H1 (cell line): ENCODE measurements around the gene CRTC1. TPM values are rescaled to one million over a fixed set of nuclear protein-coding genes. Genes with fewer than 3 reads are reported as not detected.

Source experiments
- ATF3 ChIP-seq: IDR thresholded peaks from 2 replicates; pipeline ENCODE4 v1.6.1; 2011; ENCODE audit warnings: low read depth, mild to moderate bottlenecking, low read length; ENCODE audit not compliant: insufficient read depth
- BACH1 ChIP-seq: IDR thresholded peaks from 2 replicates; pipeline ENCODE4 v1.6.1; 2012; ENCODE audit warnings: low read length, improper control_type of control experiment
- RAD21 ChIP-seq, 2 experiments: IDR thresholded peaks in 1 of 2; conservative IDR thresholded peaks in 1 of 2; 2 replicates each; pipeline ENCODE4 v1.6.1; 2011; ENCODE audit warnings: low read depth in 2 of 2, low read length in 2 of 2, improper control_type of control experiment in 1 of 2, inconsistent platforms in 1 of 2, mild to moderate bottlenecking in 1 of 2, moderate library complexity in 1 of 2
- SUZ12 ChIP-seq: fragments of 200-600 bp; sonication (generic); IDR thresholded peaks from 2 replicates; pipeline ENCODE4 v1.6.1; 2012; ENCODE audit warnings: mild to moderate bottlenecking, inconsistent platforms, low read length, moderate library complexity, mixed read lengths
- TAF7 ChIP-seq: optimal IDR thresholded peaks from 2 replicates; pipeline ENCODE3; 2011; ENCODE audit warnings: low read depth, mild to moderate bottlenecking, inconsistent platforms, low read length, moderate library complexity, borderline replicate concordance
- TBP ChIP-seq: IDR thresholded peaks from 2 replicates; pipeline ENCODE4 v1.6.1; 2011; ENCODE audit warnings: low read depth, low read length, improper control_type of control experiment
- polyA plus RNA-seq, 7 experiments: library from polyadenylated mRNA; depleted of rRNA in 3 of 7; stranded (reverse) in 5 of 7; unstranded in 2 of 7; fragments of >200 nt in 5 of 7; fragments of 200-250 nt in 2 of 7; gene quantifications; 1 replicate in 5 of 7; 2 replicates in 1 of 7; 4 replicates in 1 of 7; pipeline versions ENCODE4 v1.2.1 to v1.2.3, GENCODE V29; 2011 to 2013; ENCODE audit warnings: missing spikeins in 2 of 7, mixed read lengths in 2 of 7
- total RNA-seq: library from RNA; stranded (reverse); fragmentation: NEBNext Ultra II Directional; extraction: Animal tissue kit (Norgen Biotek cat#: 25700); gene quantifications from 2 replicates; pipeline ENCODE4 v1.2.1, GENCODE V29; 2021

The CRTC1 gene
- total and polyA plus RNA-seq, 2 of the 8 experiments (the other 6 are each of a cell fraction or from before 2014, with no cell fraction given): 2.9 to 8.5 TPM

- TF ChIP-seq SUZ12 (no peak), BACH1 (no peak), RAD21 (IDR thresholded peaks at IDR 0.05 in 1 of 2, conservative IDR thresholded peaks at IDR 0.05 in 1 of 2; ENCODE audit: low read depth in 2 of 2, low read length in 2 of 2) (no peak), TAF7 (no peak), TBP (no peak), ATF3 (no peak)
These were observed 34.0 kb upstream of the CRTC1 start (continued) for GRCh38 chr19:18649371-18650020.
